ENCODE measurements around the gene ZNF367. TPM values are rescaled to one million over a fixed set of nuclear protein-coding genes. Genes with fewer than 3 reads are reported as not detected.

The ZNF367 gene
- total RNA-seq, 4 donors from 2014 or later: 0.26 to 21.2 (median 1.7) TPM

DNA sequence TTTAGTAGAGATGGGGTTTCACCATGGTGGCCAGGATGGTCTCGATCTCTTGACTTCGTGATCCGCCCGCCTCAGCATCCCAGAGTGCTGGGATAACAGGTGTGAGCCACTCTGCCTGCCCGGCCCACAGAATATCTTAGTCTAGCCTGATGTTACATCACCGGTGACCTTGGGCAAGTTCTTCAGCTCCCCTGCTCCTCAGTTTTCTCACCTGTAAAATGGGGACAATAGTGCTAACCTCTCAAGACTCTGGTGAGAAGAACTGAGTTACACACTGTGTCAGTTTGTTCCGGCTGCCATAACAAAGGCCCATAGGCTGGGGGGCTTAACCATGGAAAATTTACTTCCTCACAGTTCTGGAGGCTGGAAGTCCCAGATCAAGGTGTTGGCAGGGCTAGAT lies 19.3 kb upstream of the ZNF367 start:
- TF ChIP-seq POLR2A (IDR thresholded peaks at IDR 0.05): no peak
- no peak for TF ChIP-seq CTCF (IDR thresholded peaks at IDR 0.05)
- no peaks in the 10 kb centered on the region for H3K27me3 ChIP-seq
- H3K4me1 ChIP-seq: no peaks in the 10 kb centered on the region
- H3K27ac ChIP-seq: no peak overlapping the region
- no peak for DNase-seq
- no peaks in the 10 kb centered on the region for H3K9me3 ChIP-seq
- no peaks in the 10 kb centered on the region for H3K36me3 ChIP-seq
- intact Hi-C loops (cut with DNase I; ENCODE audit: low total_unique reads): no loop called here
- no peak overlapping the region for H3K4me3 ChIP-seq

DNA sequence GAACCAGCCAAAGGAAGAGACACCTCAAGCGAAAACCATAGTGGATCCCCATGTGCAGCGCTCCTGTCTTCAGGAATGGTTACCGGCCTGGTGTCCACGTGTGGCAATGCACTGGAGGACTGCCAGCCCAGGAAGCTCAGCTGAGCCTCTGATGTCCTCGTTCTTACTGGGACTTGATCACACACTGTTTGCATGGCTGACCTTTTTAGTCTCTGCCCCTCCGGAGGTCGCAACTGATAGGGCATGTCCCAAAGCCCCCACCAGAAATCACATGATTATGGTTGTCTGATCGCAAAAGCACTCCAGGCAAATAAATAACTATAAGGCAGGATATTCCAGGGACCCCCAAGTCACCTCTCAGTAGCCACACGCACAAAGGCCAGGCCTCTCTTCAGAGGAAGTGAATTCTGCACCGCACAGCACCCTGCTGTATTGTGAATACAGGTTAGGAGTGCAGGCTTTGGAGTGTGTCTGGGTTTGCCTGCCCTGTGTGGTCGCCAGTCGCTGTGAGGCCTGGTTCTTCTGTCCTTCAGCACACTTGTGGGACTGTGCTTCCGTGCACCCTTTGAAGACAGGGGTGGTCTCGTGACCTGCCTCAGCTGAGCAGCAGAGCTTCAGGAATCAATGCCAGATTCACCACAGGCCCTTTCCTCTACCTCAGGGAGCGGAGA lies 18.4 kb upstream of the ZNF367 start:
- H3K4me3 ChIP-seq: no peak overlapping the region
- no peaks in the 10 kb centered on the region for H3K9me3 ChIP-seq
- intact Hi-C loops (cut with DNase I; ENCODE audit: low total_unique reads): no loop called here
- no peak for TF ChIP-seq CTCF (IDR thresholded peaks at IDR 0.05)
- TF ChIP-seq POLR2A (IDR thresholded peaks at IDR 0.05): no peak
- no peaks in the 10 kb centered on the region for H3K4me1 ChIP-seq
- H3K27ac ChIP-seq: no peak overlapping the region
- DNase-seq: no peak
- H3K36me3 ChIP-seq: no peaks in the 10 kb centered on the region
- no peaks in the 10 kb centered on the region for H3K27me3 ChIP-seq

- Histone ChIP-seq H3K36me3 (no peaks in the 10 kb centered on the region), H3K4me3 (no peak overlapping the region), H3K27me3 (no peaks in the 10 kb centered on the region), H3K27ac (no peak overlapping the region), H3K4me1 (no peaks in the 10 kb centered on the region), H3K9me3 (no peaks in the 10 kb centered on the region)
- intact Hi-C loops (cut with DNase I; ENCODE audit: low total_unique reads): no loop called here
- TF ChIP-seq CTCF (IDR thresholded peaks at IDR 0.05) (no peak), POLR2A (IDR thresholded peaks at IDR 0.05) (no peak)
- no peak for DNase-seq
Measured at GRCh38 chr9:96436063-96436455, 17.9 kb upstream of the ZNF367 start.

- intact Hi-C loops (cut with DNase I; ENCODE audit: low total_unique reads): no loop called here
- H3K9me3 ChIP-seq: no peaks in the 10 kb centered on the region
- H3K4me1 ChIP-seq: no peaks in the 10 kb centered on the region
- TF ChIP-seq POLR2A (IDR thresholded peaks at IDR 0.05) (no peak), CTCF (IDR thresholded peaks at IDR 0.05) (no peak)
- no peak overlapping the region for H3K4me3 ChIP-seq
- H3K27ac ChIP-seq: no peak overlapping the region
- H3K36me3 ChIP-seq: no peaks in the 10 kb centered on the region
- no peak for DNase-seq
- H3K27me3 ChIP-seq: no peaks in the 10 kb centered on the region
Measured at GRCh38 chr9:96435345-96435744, 17.2 kb upstream of the ZNF367 start.

DNA sequence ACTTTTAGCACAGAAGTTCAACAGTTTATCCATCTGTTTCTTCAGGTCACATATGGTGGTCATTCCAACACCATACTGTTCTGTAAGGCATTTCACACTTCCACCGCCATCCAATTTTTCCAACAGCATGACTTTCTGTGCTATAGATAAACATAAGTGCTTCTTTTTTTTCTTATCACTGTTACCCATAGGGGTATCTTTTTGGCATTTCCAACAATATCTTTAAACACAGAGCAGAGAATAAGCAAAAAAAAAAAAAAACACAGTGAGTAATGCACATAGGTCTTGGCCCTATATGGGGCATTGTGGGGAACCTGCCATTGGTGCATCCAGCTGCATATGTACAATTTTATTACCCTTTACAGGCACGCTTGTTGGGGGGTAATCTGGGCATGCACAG lies 12.2 kb upstream of the ZNF367 start:
- Histone ChIP-seq H3K27me3 (no peaks in the 10 kb centered on the region), H3K4me3 (no peak overlapping the region), H3K27ac (no peak overlapping the region), H3K9me3 (no peaks in the 10 kb centered on the region), H3K36me3 (no peaks in the 10 kb centered on the region), H3K4me1 (no peaks in the 10 kb centered on the region)
- intact Hi-C loops (cut with DNase I; ENCODE audit: low total_unique reads): no loop called here
- no peak for DNase-seq
- no peak for TF ChIP-seq POLR2A (IDR thresholded peaks at IDR 0.05)

- no peak for TF ChIP-seq CTCF (IDR thresholded peaks at IDR 0.05)
- no peak for TF ChIP-seq POLR2A (IDR thresholded peaks at IDR 0.05)
Measured at GRCh38 chr9:96429732-96430131, 11.6 kb upstream of the ZNF367 start.

More at GRCh38 chr9:96429732-96430131, 11.6 kb upstream of the ZNF367 start:
- Histone ChIP-seq H3K27me3 (no peaks in the 10 kb centered on the region), H3K9me3 (no peaks in the 10 kb centered on the region), H3K36me3 (no peaks in the 10 kb centered on the region), H3K4me3 (no peak overlapping the region), H3K27ac (no peak overlapping the region), H3K4me1 (no peaks in the 10 kb centered on the region)
- intact Hi-C loops (cut with DNase I; ENCODE audit: low total_unique reads): no loop called here
- no peak for DNase-seq

All from uterus (tissue), 4 donors.